Gastroesophageal sphincter (tissue), 3 donors: ENCODE measurements around the gene CCDC177.

Experiments
- CTCF ChIP-seq, 4 experiments: fragments of 200-600 bp in 2 of 4; fragments of 450-650 bp in 2 of 4; sonication (generic) in 1 of 4; IDR thresholded peaks; one replicate each; pipeline ENCODE4 v1.5.1; 2017 to 2019; ENCODE audit warnings: antibody characterized with exemption in 4 of 4, mild to moderate bottlenecking in 2 of 4, moderate library complexity in 2 of 4
- EP300 ChIP-seq: sonication (generic); formaldehyde crosslinking; IDR thresholded peaks from one replicate; pipeline ENCODE4 v1.6.1; 2017; ENCODE audit warnings: antibody characterized with exemption, mild to moderate bottlenecking

GRCh38 chr14:69574263-69574953 lies at the start of gene CCDC177:
- no peak for TF ChIP-seq EP300
- TF ChIP-seq CTCF (IDR thresholded peaks at IDR 0.05), result peak in 3 of 4 experiments; percentile 48 to 79 (median 61)
